Astrocyte (in vitro differentiated cells and primary cell): ENCODE results near the gene SNCB. TPM values are rescaled to one million over a fixed set of nuclear protein-coding genes. Genes with fewer than 3 reads are reported as not detected.

ENCODE experiments used
- DNase-seq: peaks from one replicate; pipeline ENCODE4 v3.0.0-alpha.2; 2010; ENCODE audit warnings: low read depth
- FAIRE-seq: peaks from 2 replicates; lab custom pipeline; 2011; peaks lifted over from hg19 to GRCh38; lab: Jason Lieb, UNC
- H2AFZ ChIP-seq: 2 replicates; pipeline ENCODE4 v1.6.0; 2012; ENCODE audit warnings: low read depth, low read length, inconsistent platforms
- H3K27ac ChIP-seq: 2 replicates; pipeline ENCODE4 v1.5.1; 2011; ENCODE audit warnings: low read depth, low read length, inconsistent platforms
- H3K27me3 ChIP-seq: 2 replicates; pipeline ENCODE4 v1.6.0; 2011; ENCODE audit warnings: low read length, inconsistent platforms; ENCODE audit not compliant: insufficient read depth
- H3K36me3 ChIP-seq: 2 replicates; pipeline ENCODE4 v1.5.1; 2011; ENCODE audit warnings: low read length, inconsistent platforms; ENCODE audit not compliant: insufficient read depth
- H3K4me1 ChIP-seq: 2 replicates; pipeline ENCODE4 v1.5.1; 2011; ENCODE audit warnings: low read length, inconsistent platforms; ENCODE audit not compliant: insufficient read depth
- H3K4me2 ChIP-seq: 2 replicates; pipeline ENCODE4 v1.6.0; 2012; ENCODE audit warnings: low read length, inconsistent platforms
- H3K4me3 ChIP-seq: 2 replicates; pipeline ENCODE4 v1.5.1; 2011; ENCODE audit warnings: low read depth, mild to moderate bottlenecking, low read length, inconsistent platforms; ENCODE audit not compliant: insufficient read depth
- H3K79me2 ChIP-seq: 2 replicates; pipeline ENCODE4 v1.6.0; 2012; ENCODE audit warnings: mild to moderate bottlenecking, low read length, inconsistent platforms; ENCODE audit not compliant: insufficient read depth
- H3K9ac ChIP-seq: 2 replicates; pipeline ENCODE4 v1.6.0; 2012; ENCODE audit warnings: mild to moderate bottlenecking, low read length, inconsistent platforms
- H3K9me3 ChIP-seq: 2 replicates; pipeline ENCODE4 v1.5.1; 2012; ENCODE audit warnings: low read depth, mild to moderate bottlenecking, low read length, inconsistent platforms; ENCODE audit not compliant: insufficient read depth
- H4K20me1 ChIP-seq: 2 replicates; pipeline ENCODE4 v1.6.0; 2012; ENCODE audit warnings: low read length, inconsistent platforms; ENCODE audit not compliant: insufficient read depth
- H3K27ac Mint-ChIP-seq: one replicate; pipeline ENCODE4 v1.8.0; 2021; ENCODE audit warnings: mild to moderate bottlenecking, mixed read lengths; ENCODE audit not compliant: unreplicated experiment
- H3K27me3 Mint-ChIP-seq: one replicate; pipeline ENCODE4 v1.8.0; 2021; ENCODE audit warnings: low read depth, mixed read lengths; ENCODE audit not compliant: unreplicated experiment
- H3K36me3 Mint-ChIP-seq: one replicate; pipeline ENCODE4 v1.8.0; 2021; ENCODE audit warnings: low read depth, mixed read lengths; ENCODE audit not compliant: unreplicated experiment
- H3K4me1 Mint-ChIP-seq: one replicate; pipeline ENCODE4 v1.8.0; 2021; ENCODE audit warnings: low read depth, mixed read lengths; ENCODE audit not compliant: unreplicated experiment
- H3K4me3 Mint-ChIP-seq: one replicate; pipeline ENCODE4 v1.8.0; 2021; ENCODE audit warnings: mild to moderate bottlenecking, moderate library complexity, mixed read lengths; ENCODE audit not compliant: unreplicated experiment
- H3K9me3 Mint-ChIP-seq: one replicate; pipeline ENCODE4 v1.8.0; 2021; ENCODE audit warnings: mild to moderate bottlenecking, mixed read lengths; ENCODE audit not compliant: unreplicated experiment
- EZH2 ChIP-seq: IDR thresholded peaks from 2 replicates; pipeline ENCODE4 v1.6.1; 2012; ENCODE audit warnings: mild to moderate bottlenecking, low read length, inconsistent platforms; ENCODE audit not compliant: insufficient read depth
- total RNA-seq: library from RNA; stranded (reverse); gene quantifications from 2 replicates; pipeline ENCODE4 v1.2.1, GENCODE V29; 2021
- TF ChIP-seq, protein P1 (sequence below): IDR thresholded peaks from 2 replicates; pipeline ENCODE4 v1.5.1; 2011; ENCODE audit warnings: low read depth, mild to moderate bottlenecking, inconsistent platforms, low read length, moderate library complexity; ENCODE audit not compliant: insufficient read depth

Gene SNCB
- total RNA-seq, 1 donor from 2014 or later = 3.4 TPM

GRCh38 chr5:176612008-176612407 lies 18.3 kb downstream of the SNCB start:
- DNase-seq (no peak), FAIRE-seq (no peak)
- no peak overlapping the region for H3K27ac ChIP-seq
- no peaks in the 10 kb centered on the region for H3K36me3 ChIP-seq
- no peak overlapping the region for H3K4me3 ChIP-seq
- Mint-ChIP-seq H3K4me3 (no peak overlapping the region), H3K27me3 (peaks cover 8% of the 10 kb centered on the region), H3K27ac (no peak overlapping the region), H3K4me1 (peaks cover 41% of the 10 kb centered on the region), H3K9me3 (no peaks in the 10 kb centered on the region), H3K36me3 (no peaks in the 10 kb centered on the region)
- H3K79me2 ChIP-seq = peaks cover 9% of the 10 kb centered on the region
- no peak overlapping the region for H3K9ac ChIP-seq
- peaks cover 22% of the 10 kb centered on the region for H4K20me1 ChIP-seq
- H3K9me3 ChIP-seq = no peaks in the 10 kb centered on the region
- no peaks in the 10 kb centered on the region for H3K27me3 ChIP-seq
- H3K4me2 ChIP-seq = no peak overlapping the region
- TF ChIP-seq, protein P1, sequence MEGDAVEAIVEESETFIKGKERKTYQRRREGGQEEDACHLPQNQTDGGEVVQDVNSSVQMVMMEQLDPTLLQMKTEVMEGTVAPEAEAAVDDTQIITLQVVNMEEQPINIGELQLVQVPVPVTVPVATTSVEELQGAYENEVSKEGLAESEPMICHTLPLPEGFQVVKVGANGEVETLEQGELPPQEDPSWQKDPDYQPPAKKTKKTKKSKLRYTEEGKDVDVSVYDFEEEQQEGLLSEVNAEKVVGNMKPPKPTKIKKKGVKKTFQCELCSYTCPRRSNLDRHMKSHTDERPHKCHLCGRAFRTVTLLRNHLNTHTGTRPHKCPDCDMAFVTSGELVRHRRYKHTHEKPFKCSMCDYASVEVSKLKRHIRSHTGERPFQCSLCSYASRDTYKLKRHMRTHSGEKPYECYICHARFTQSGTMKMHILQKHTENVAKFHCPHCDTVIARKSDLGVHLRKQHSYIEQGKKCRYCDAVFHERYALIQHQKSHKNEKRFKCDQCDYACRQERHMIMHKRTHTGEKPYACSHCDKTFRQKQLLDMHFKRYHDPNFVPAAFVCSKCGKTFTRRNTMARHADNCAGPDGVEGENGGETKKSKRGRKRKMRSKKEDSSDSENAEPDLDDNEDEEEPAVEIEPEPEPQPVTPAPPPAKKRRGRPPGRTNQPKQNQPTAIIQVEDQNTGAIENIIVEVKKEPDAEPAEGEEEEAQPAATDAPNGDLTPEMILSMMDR = no peak
- TF ChIP-seq EZH2 = no peak
- peaks cover 31% of the 10 kb centered on the region for H3K4me1 ChIP-seq
- no peak overlapping the region for H2AFZ ChIP-seq

DNA sequence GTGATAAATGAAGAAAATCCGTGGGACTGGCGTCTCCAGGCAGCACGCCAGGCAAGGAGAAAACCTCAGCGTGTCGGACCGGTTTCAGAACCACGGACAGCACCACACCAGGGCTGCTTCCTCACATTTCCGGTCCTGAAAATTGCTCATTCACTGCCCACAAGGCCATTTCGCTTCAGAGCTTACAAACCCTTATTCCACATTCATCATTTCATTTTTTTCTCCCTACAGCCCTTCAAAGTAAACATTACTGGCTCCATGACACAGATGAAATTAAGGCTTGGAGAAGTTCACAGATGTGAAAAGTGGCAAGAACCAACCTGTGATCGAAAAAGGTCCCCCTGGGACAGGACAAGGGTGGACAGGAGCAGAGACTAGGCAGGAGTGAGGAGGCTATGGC lies 18.9 kb downstream of the SNCB start:
- no peaks in the 10 kb centered on the region for H3K9me3 Mint-ChIP-seq
- H3K27me3 ChIP-seq = no peaks in the 10 kb centered on the region
- H2AFZ ChIP-seq = no peak overlapping the region
- H3K9me3 ChIP-seq = no peaks in the 10 kb centered on the region
- H3K4me1 ChIP-seq = peaks cover 31% of the 10 kb centered on the region
- H3K4me3 Mint-ChIP-seq = peak overlapping the region; percentile 30
- H3K9ac ChIP-seq = no peak overlapping the region
- no peak overlapping the region for H3K4me2 ChIP-seq
- FAIRE-seq (peak; percentile 17), DNase-seq (peak; percentile 76)
- no peak overlapping the region for H3K4me3 ChIP-seq
- H3K36me3 Mint-ChIP-seq = no peaks in the 10 kb centered on the region
- peaks cover 28% of the 10 kb centered on the region for H4K20me1 ChIP-seq
- peaks cover 9% of the 10 kb centered on the region for H3K79me2 ChIP-seq
- H3K27ac ChIP-seq = no peak overlapping the region
- no peak overlapping the region for H3K27ac Mint-ChIP-seq
- peaks cover 8% of the 10 kb centered on the region for H3K27me3 Mint-ChIP-seq
- TF ChIP-seq, protein P1 = no peak
- TF ChIP-seq EZH2 = no peak
- peaks cover 36% of the 10 kb centered on the region for H3K4me1 Mint-ChIP-seq
- H3K36me3 ChIP-seq = no peaks in the 10 kb centered on the region

GRCh38 chr5:176610435-176610773 lies 19.9 kb downstream of the SNCB start:
- no peak overlapping the region for H3K27ac ChIP-seq
- peak overlapping the region; percentile 56 for H3K4me3 ChIP-seq
- H3K4me1 Mint-ChIP-seq = peaks cover 28% of the 10 kb centered on the region
- peak overlapping the region; percentile 74 for H3K4me3 Mint-ChIP-seq
- no peak overlapping the region for H3K27ac Mint-ChIP-seq
- peaks cover 8% of the 10 kb centered on the region for H3K27me3 Mint-ChIP-seq
- TF ChIP-seq, protein P1 = no peak
- no peak for TF ChIP-seq EZH2
- H3K27me3 ChIP-seq = no peaks in the 10 kb centered on the region
- peak overlapping the region; percentile 69 for H2AFZ ChIP-seq
- peaks cover 9% of the 10 kb centered on the region for H3K79me2 ChIP-seq
- H4K20me1 ChIP-seq = peaks cover 31% of the 10 kb centered on the region
- DNase-seq (no peak), FAIRE-seq (no peak)
- H3K4me1 ChIP-seq = peaks cover 25% of the 10 kb centered on the region
- H3K9me3 ChIP-seq = no peaks in the 10 kb centered on the region
- no peaks in the 10 kb centered on the region for H3K9me3 Mint-ChIP-seq
- H3K36me3 Mint-ChIP-seq = no peaks in the 10 kb centered on the region
- H3K4me2 ChIP-seq = peak overlapping the region; percentile 90
- H3K36me3 ChIP-seq = no peaks in the 10 kb centered on the region
- peak overlapping the region; percentile 26 for H3K9ac ChIP-seq
